NB4 (cell line): Measurements from ENCODE around the gene CCL20.

Experiments
- MYC ChIP-seq: IDR thresholded peaks from 2 replicates; pipeline ENCODE4 v1.6.1; 2011; ENCODE audit warnings: low read depth, low read length
- POLR2A ChIP-seq: IDR thresholded peaks from 2 replicates; pipeline ENCODE4 v1.6.1; 2011; ENCODE audit warnings: mild to moderate bottlenecking; ENCODE audit not compliant: insufficient read length; ENCODE audit errors: extremely low read depth
- TF ChIP-seq, protein P1 (sequence below): IDR thresholded peaks from one replicate; pipeline ENCODE4 v1.5.1; 2012; ENCODE audit warnings: low read depth, low read length
- TF ChIP-seq, protein P2 (sequence below): IDR thresholded peaks from 2 replicates; pipeline ENCODE4 v1.6.1; 2011; ENCODE audit warnings: low read depth, low read length

DNA sequence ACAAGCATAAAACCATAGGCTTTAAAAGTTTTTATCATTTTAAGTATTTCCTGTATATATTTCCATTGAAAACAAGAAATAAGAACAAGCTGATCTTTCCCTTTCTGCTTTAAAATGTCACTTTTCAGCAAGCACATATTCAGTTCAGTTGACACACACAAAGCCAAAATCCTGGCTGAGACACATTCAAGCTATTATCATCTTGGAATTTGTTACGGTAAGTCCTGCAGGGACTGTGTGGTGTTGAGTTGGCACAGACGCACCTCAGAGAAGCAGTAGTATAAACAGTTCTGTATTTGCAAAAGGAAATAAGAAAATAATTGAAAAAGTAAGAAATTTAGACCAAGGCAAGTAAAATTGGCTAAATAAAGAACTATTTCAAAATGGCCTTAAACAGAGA, 47.4 kb downstream of the CCL20 start:
- TF ChIP-seq, protein P1, sequence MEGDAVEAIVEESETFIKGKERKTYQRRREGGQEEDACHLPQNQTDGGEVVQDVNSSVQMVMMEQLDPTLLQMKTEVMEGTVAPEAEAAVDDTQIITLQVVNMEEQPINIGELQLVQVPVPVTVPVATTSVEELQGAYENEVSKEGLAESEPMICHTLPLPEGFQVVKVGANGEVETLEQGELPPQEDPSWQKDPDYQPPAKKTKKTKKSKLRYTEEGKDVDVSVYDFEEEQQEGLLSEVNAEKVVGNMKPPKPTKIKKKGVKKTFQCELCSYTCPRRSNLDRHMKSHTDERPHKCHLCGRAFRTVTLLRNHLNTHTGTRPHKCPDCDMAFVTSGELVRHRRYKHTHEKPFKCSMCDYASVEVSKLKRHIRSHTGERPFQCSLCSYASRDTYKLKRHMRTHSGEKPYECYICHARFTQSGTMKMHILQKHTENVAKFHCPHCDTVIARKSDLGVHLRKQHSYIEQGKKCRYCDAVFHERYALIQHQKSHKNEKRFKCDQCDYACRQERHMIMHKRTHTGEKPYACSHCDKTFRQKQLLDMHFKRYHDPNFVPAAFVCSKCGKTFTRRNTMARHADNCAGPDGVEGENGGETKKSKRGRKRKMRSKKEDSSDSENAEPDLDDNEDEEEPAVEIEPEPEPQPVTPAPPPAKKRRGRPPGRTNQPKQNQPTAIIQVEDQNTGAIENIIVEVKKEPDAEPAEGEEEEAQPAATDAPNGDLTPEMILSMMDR, result no peak
- TF ChIP-seq POLR2A (no peak), MYC (no peak)
- TF ChIP-seq, protein P2, sequence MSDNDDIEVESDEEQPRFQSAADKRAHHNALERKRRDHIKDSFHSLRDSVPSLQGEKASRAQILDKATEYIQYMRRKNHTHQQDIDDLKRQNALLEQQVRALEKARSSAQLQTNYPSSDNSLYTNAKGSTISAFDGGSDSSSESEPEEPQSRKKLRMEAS, result no peak
